H9 (cell line): ENCODE results near the gene HIPK3. TPM values are rescaled to one million over a fixed set of nuclear protein-coding genes. Genes with fewer than 3 reads are reported as not detected.

Experiments
- DNase-seq: peaks from one replicate; pipeline ENCODE4 v3.0.0-alpha.2; 2017
- H2AFZ ChIP-seq: one replicate; pipeline ENCODE4 v1.6.1; 2013; ENCODE audit warnings: mild to moderate bottlenecking, low read length, control low read depth, moderate library complexity
- H2AK5ac ChIP-seq: 2 replicates; pipeline ENCODE4 v1.6.1; 2013; ENCODE audit warnings: low read length, control low read depth, mixed read lengths; ENCODE audit not compliant: insufficient read length
- H2BK120ac ChIP-seq: one replicate; pipeline ENCODE4 v1.6.1; 2013; ENCODE audit warnings: low read depth, mild to moderate bottlenecking, low read length, control low read depth, inconsistent platforms; ENCODE audit not compliant: poor library complexity, severe bottlenecking
- H2BK12ac ChIP-seq: 2 replicates; pipeline ENCODE4 v1.6.1; 2013; ENCODE audit warnings: low read length, control low read depth, mixed read lengths, low read depth; ENCODE audit not compliant: insufficient read length
- H2BK15ac ChIP-seq: 2 replicates; pipeline ENCODE4 v1.6.1; 2013; ENCODE audit warnings: low read depth, low read length, control low read depth
- H2BK20ac ChIP-seq: one replicate; pipeline ENCODE4 v1.6.1; 2013; ENCODE audit warnings: low read depth, mild to moderate bottlenecking, low read length, control low read depth, inconsistent platforms; ENCODE audit not compliant: poor library complexity, severe bottlenecking
- H2BK5ac ChIP-seq: 2 replicates; pipeline ENCODE4 v1.6.1; 2013; ENCODE audit warnings: low read length, control low read depth, mixed read lengths; ENCODE audit not compliant: insufficient read length
- H3K14ac ChIP-seq: 2 replicates; pipeline ENCODE4 v1.6.1; 2013; ENCODE audit warnings: low read length, control low read depth; ENCODE audit not compliant: insufficient read depth
- H3K18ac ChIP-seq: 2 replicates; pipeline ENCODE4 v1.6.1; 2013; ENCODE audit warnings: low read depth, mild to moderate bottlenecking, mixed read lengths, low read length, control low read depth; ENCODE audit not compliant: insufficient read length
- H3K23ac ChIP-seq: 2 replicates; pipeline ENCODE4 v1.6.1; 2013; ENCODE audit warnings: low read length, control low read depth, mixed read lengths, low read depth; ENCODE audit not compliant: insufficient read length
- H3K23me2 ChIP-seq: 2 replicates; pipeline ENCODE4 v1.6.1; 2013; ENCODE audit warnings: low read depth, mild to moderate bottlenecking, mixed read lengths, low read length, control low read depth; ENCODE audit not compliant: insufficient read length, poor library complexity, severe bottlenecking
- H3K27ac ChIP-seq: 2 replicates; pipeline ENCODE4 v1.5.1; 2013; ENCODE audit warnings: low read length, control low read depth, mixed read lengths, low read depth; ENCODE audit not compliant: insufficient read length
- H3K27me3 ChIP-seq: 2 replicates; pipeline ENCODE4 v1.6.1; 2013; ENCODE audit warnings: low read length, control low read depth, inconsistent platforms; ENCODE audit not compliant: insufficient read depth
- H3K4ac ChIP-seq: 2 replicates; pipeline ENCODE4 v1.6.1; 2013; ENCODE audit warnings: low read depth, mild to moderate bottlenecking, control low read depth, inconsistent platforms, low read length, moderate library complexity
- H3K4me1 ChIP-seq: 2 replicates; pipeline ENCODE4 v1.6.1; 2013; ENCODE audit warnings: low read length, control low read depth, inconsistent platforms; ENCODE audit not compliant: insufficient read depth
- H3K4me2 ChIP-seq: 2 replicates; pipeline ENCODE4 v1.6.1; 2013; ENCODE audit warnings: low read length, control low read depth, mixed read lengths; ENCODE audit not compliant: insufficient read length, insufficient read depth
- H3K56ac ChIP-seq: 2 replicates; pipeline ENCODE4 v1.6.1; 2013; ENCODE audit warnings: low read depth, mild to moderate bottlenecking, mixed read lengths, low read length, control low read depth; ENCODE audit not compliant: insufficient read length
- H3K79me1 ChIP-seq: 2 replicates; pipeline ENCODE4 v1.6.1; 2013; ENCODE audit warnings: low read depth, mild to moderate bottlenecking, moderate library complexity, low read length, control low read depth, inconsistent platforms; ENCODE audit not compliant: insufficient read depth, poor library complexity, severe bottlenecking
- H3K79me2 ChIP-seq: 2 replicates; pipeline ENCODE4 v1.6.1; 2013; ENCODE audit warnings: low read length, control low read depth, inconsistent platforms; ENCODE audit not compliant: insufficient read depth
- H3K9ac ChIP-seq: 2 replicates; pipeline ENCODE4 v1.6.1; 2013; ENCODE audit warnings: low read length, control low read depth, mixed read lengths; ENCODE audit not compliant: insufficient read length; ENCODE audit errors: extremely low read depth
- H3K9me3 ChIP-seq: one replicate; pipeline ENCODE4 v1.6.1; 2013; ENCODE audit warnings: low read depth, low read length, inconsistent platforms; ENCODE audit not compliant: control insufficient read depth
- H3T11ph ChIP-seq: one replicate; pipeline ENCODE4 v1.6.1; 2013; ENCODE audit warnings: mild to moderate bottlenecking, low read length, control low read depth, inconsistent platforms
- H4K20me1 ChIP-seq: one replicate; pipeline ENCODE4 v1.6.1; 2013; ENCODE audit not compliant: control insufficient read depth, insufficient read length, insufficient read depth
- H4K5ac ChIP-seq: 2 replicates; pipeline ENCODE4 v1.6.1; 2013; ENCODE audit warnings: low read depth, mild to moderate bottlenecking, mixed read lengths, low read length, control low read depth; ENCODE audit not compliant: insufficient read length
- H4K8ac ChIP-seq: replicated peaks from 2 replicates; pipeline ENCODE4 v1.6.1; 2013; ENCODE audit warnings: low read length, control low read depth, mixed read lengths, low read depth; ENCODE audit not compliant: insufficient read length
- H4K91ac ChIP-seq: 2 replicates; pipeline ENCODE4 v1.6.1; 2013; ENCODE audit warnings: low read depth, mild to moderate bottlenecking, moderate library complexity, mixed read lengths, low read length, control low read depth; ENCODE audit not compliant: insufficient read length
- H3K27ac Mint-ChIP-seq, 3 experiments: 2 replicates in 2 of 3; 3 replicates in 1 of 3; pipeline ENCODE4 v1.8.0; 2020 to 2021; ENCODE audit warnings: mixed read lengths in 3 of 3, mild to moderate bottlenecking in 1 of 3, moderate library complexity in 1 of 3
- H3K27me3 Mint-ChIP-seq: 2 replicates; pipeline ENCODE4 v1.8.0; 2021; ENCODE audit warnings: low read depth, mild to moderate bottlenecking, moderate library complexity, mixed read lengths
- H3K36me3 Mint-ChIP-seq, 3 experiments: 2 replicates in 2 of 3; 3 replicates in 1 of 3; pipeline ENCODE4 v1.8.0; 2020 to 2021; ENCODE audit warnings: low read depth in 3 of 3, mixed read lengths in 3 of 3; ENCODE audit not compliant: insufficient read depth in 1 of 3
- H3K4me1 Mint-ChIP-seq, 2 experiments: 2 replicates each; pipeline ENCODE4 v1.8.0; 2020; ENCODE audit warnings: mixed read lengths in 2 of 2
- H3K4me3 Mint-ChIP-seq, 2 experiments: 2 replicates in 1 of 2; 3 replicates in 1 of 2; pipeline ENCODE4 v1.8.0; 2020 to 2021; ENCODE audit warnings: mild to moderate bottlenecking in 2 of 2, mixed read lengths in 2 of 2, moderate library complexity in 1 of 2
- H3K9me3 Mint-ChIP-seq, 2 experiments: 2 replicates in 1 of 2; 3 replicates in 1 of 2; pipeline ENCODE4 v1.8.0; 2020; ENCODE audit warnings: mild to moderate bottlenecking in 2 of 2, mixed read lengths in 2 of 2, moderate library complexity in 1 of 2
- WGBS: extraction: QIAGEN DNeasy Blood & Tissue Kit; methylation state at CpG from one replicate; pipeline ENCODE4 v1.1.7; 2013; ENCODE audit warnings: missing lambda C conversion rate, low lambda C conversion rate, mixed read lengths; ENCODE audit not compliant: insufficient read length; ENCODE audit errors: extremely low coverage; 5-methylcytosine and 5-hydroxymethylcytosine counted together
- total RNA-seq: library from RNA; stranded (reverse); gene quantifications from 2 replicates; pipeline ENCODE4 v1.2.1, GENCODE V29; 2021
- TF ChIP-seq, protein P1 (sequence below): fragments of 200-600 bp; sonication (generic); conservative IDR thresholded peaks from 3 replicates; pipeline ENCODE4 v1.8.0; 2021; ENCODE audit warnings: antibody characterized with exemption, mild to moderate bottlenecking

HIPK3 gene
- total RNA-seq, 1 experiment from 2014 or later = 23.4 TPM

DNA sequence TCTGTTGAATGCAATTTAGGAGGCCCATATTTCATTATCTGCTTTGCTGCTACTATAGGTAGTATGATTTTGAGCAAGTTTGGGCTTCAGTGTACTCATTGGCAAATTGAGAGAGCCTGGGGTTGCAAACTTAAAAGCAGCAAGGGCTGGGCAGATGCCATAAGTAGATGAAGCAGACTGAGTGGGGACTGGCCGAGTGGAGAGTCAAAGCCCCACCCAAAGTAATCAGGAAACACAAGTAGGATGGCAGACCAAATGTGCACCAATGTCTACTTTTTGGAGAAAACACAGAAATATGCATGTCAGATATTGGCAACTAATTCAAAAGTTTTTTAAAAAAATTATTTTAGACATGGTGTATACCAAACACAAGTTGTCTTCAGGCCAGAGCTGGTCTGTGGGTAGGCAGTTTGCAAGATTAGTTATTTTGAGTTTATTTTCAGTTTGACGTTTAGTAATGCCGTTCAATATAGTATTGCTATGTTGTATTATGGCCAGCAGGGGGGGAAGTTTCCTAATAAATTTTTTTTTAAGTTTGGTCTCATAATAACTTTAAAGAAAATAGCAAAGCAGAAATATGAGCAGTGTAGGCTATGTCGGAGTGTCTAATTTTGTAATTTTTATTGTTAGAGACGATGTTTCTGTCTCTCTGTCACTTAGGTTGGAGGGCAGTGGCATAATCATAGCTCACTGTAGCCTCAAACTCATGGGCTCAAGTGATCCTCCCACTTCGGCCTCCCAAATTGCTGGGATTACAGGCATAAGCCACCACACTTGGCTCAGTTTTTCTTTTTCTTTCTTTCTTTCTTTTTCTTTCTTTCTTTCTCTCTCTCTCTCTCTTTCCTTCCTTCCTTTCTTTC is 105.1 kb downstream of the HIPK3 start:
- Histone ChIP-seq H2BK15ac (no peak overlapping the region), H3K4ac (no peak overlapping the region), H3K23ac (no peak overlapping the region), H2BK12ac (no peak overlapping the region), H3K4me2 (no peak overlapping the region), H2BK5ac (no peak overlapping the region), H3K23me2 (no peaks in the 10 kb centered on the region), H3K56ac (no peak overlapping the region), H3T11ph (no peak overlapping the region), H3K9me3 (no peaks in the 10 kb centered on the region), H4K20me1 (no peaks in the 10 kb centered on the region), H3K27ac (no peak overlapping the region), H3K79me1 (no peaks in the 10 kb centered on the region), H3K79me2 (no peaks in the 10 kb centered on the region), H3K18ac (no peak overlapping the region), H4K8ac (no peak overlapping the region), H3K4me1 (no peaks in the 10 kb centered on the region), H3K9ac (no peak overlapping the region), H2AFZ (no peak overlapping the region), H2BK20ac (no peak overlapping the region), H3K14ac (no peak overlapping the region), H2BK120ac (no peak overlapping the region), H2AK5ac (no peak overlapping the region), H3K27me3 (no peaks in the 10 kb centered on the region), H4K91ac (no peak overlapping the region), H4K5ac (no peak overlapping the region)
- DNase-seq = no peak
- TF ChIP-seq, protein P1, sequence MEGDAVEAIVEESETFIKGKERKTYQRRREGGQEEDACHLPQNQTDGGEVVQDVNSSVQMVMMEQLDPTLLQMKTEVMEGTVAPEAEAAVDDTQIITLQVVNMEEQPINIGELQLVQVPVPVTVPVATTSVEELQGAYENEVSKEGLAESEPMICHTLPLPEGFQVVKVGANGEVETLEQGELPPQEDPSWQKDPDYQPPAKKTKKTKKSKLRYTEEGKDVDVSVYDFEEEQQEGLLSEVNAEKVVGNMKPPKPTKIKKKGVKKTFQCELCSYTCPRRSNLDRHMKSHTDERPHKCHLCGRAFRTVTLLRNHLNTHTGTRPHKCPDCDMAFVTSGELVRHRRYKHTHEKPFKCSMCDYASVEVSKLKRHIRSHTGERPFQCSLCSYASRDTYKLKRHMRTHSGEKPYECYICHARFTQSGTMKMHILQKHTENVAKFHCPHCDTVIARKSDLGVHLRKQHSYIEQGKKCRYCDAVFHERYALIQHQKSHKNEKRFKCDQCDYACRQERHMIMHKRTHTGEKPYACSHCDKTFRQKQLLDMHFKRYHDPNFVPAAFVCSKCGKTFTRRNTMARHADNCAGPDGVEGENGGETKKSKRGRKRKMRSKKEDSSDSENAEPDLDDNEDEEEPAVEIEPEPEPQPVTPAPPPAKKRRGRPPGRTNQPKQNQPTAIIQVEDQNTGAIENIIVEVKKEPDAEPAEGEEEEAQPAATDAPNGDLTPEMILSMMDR = peak; percentile 84
- Mint-ChIP-seq H3K36me3 (no peaks in the 10 kb centered on the region), H3K27ac (no peak overlapping the region), H3K4me1 (no peaks in the 10 kb centered on the region), H3K4me3 (no peak overlapping the region), H3K9me3 (no peaks in the 10 kb centered on the region), H3K27me3 (no peaks in the 10 kb centered on the region)
- no CpG with 5 or more reads among the region's 6 CpGs for WGBS
